Measurements from ENCODE around the gene RETN.

- TF ChIP-seq EZH2 (IDR thresholded peaks at IDR 0.05) (no peak), POLR2A (IDR thresholded peaks at IDR 0.05; ENCODE audit: borderline replicate concordance, extremely low read depth, insufficient read depth, insufficient read length) (no peak), CTCF (IDR thresholded peaks at IDR 0.05 in 2 of 3, conservative IDR thresholded peaks at IDR 0.05 in 1 of 3; ENCODE audit: borderline replicate concordance in 1 of 3, insufficient read depth in 1 of 3, low read depth in 2 of 3, low read length in 2 of 3) (no peak)
These were observed 24.3 kb upstream of the RETN start for GRCh38 chr19:7644550-7644877.
